Brain microvascular endothelial cell (primary cell): ENCODE results near the gene PALM.

ENCODE experiments used
- DNase-seq: peaks from one replicate; pipeline ENCODE4 v3.0.0-alpha.2; 2020
- H3K27ac ChIP-seq: fragments of 250-450 bp; sonication (Bioruptor Pico); 2 replicates; pipeline ENCODE4 v1.5.1; 2020; ENCODE audit warnings: mild to moderate bottlenecking, moderate library complexity
- H3K27me3 ChIP-seq: fragments of 250-450 bp; sonication (Bioruptor Pico); replicated peaks from 2 replicates; pipeline ENCODE4 v1.5.1; 2020; ENCODE audit warnings: mild to moderate bottlenecking
- H3K36me3 ChIP-seq: fragments of 250-450 bp; sonication (Bioruptor Pico); replicated peaks from 2 replicates; pipeline ENCODE4 v1.5.1; 2020; ENCODE audit warnings: mild to moderate bottlenecking
- H3K4me3 ChIP-seq: 2 replicates; pipeline ENCODE4 v1.5.1; 2011; ENCODE audit warnings: low read depth, mild to moderate bottlenecking, control low read depth, low read length, moderate library complexity
- CTCF ChIP-seq: IDR thresholded peaks from 2 replicates; pipeline ENCODE4 v1.5.1; 2011; ENCODE audit warnings: low read depth, mild to moderate bottlenecking, moderate library complexity, low read length, control low read depth, inconsistent platforms; ENCODE audit errors: missing control alignments
- in situ Hi-C: cut with HindIII; loops from 2 replicates; pipeline ENCODE4 v1.10.0; 2017; ENCODE audit warnings: low sequenced_read_pairs, low pct_ligation_motif_present

Gene PALM

GRCh38 chr19:763869-764268, 55.1 kb downstream of the PALM start:
- no peak overlapping the region for H3K27ac ChIP-seq
- no peak for DNase-seq
- TF ChIP-seq CTCF, result no peak
- in situ Hi-C loops, result no loop called here
- H3K36me3 ChIP-seq, result no peaks in the 10 kb centered on the region
- no peaks in the 10 kb centered on the region for H3K27me3 ChIP-seq
- no peak overlapping the region for H3K4me3 ChIP-seq

GRCh38 chr19:764301-764700, 55.6 kb downstream of the PALM start:
- H3K36me3 ChIP-seq, result no peaks in the 10 kb centered on the region
- DNase-seq, result no peak
- no peak for TF ChIP-seq CTCF
- H3K27me3 ChIP-seq, result no peaks in the 10 kb centered on the region
- no peak overlapping the region for H3K27ac ChIP-seq
- in situ Hi-C loops, result no loop called here
- no peak overlapping the region for H3K4me3 ChIP-seq

- no peak for DNase-seq
- in situ Hi-C loops, result no loop called here
- TF ChIP-seq CTCF, result no peak
Observed at GRCh38 chr19:765179-765738, 56.5 kb downstream of the PALM start.

GRCh38 chr19:768424-768823, 59.7 kb downstream of the PALM start:
- DNase-seq, result peak; percentile 77
- Histone ChIP-seq H3K27me3 (no peaks in the 10 kb centered on the region), H3K4me3 (no peak overlapping the region), H3K36me3 (no peaks in the 10 kb centered on the region), H3K27ac (peak overlapping the region; percentile 28)
- in situ Hi-C loops, result no loop called here
- no peak for TF ChIP-seq CTCF

More at GRCh38 chr19:765179-765738, 56.5 kb downstream of the PALM start:
- Histone ChIP-seq H3K4me3 (no peak overlapping the region), H3K27me3 (no peaks in the 10 kb centered on the region), H3K27ac (no peak overlapping the region), H3K36me3 (no peaks in the 10 kb centered on the region)

GRCh38 chr19:769616-770015, 60.9 kb downstream of the PALM start:
- Histone ChIP-seq H3K36me3 (no peaks in the 10 kb centered on the region), H3K27ac (no peak overlapping the region), H3K27me3 (no peaks in the 10 kb centered on the region), H3K4me3 (no peak overlapping the region)
- no peak for TF ChIP-seq CTCF
- in situ Hi-C loops, result no loop called here
- DNase-seq, result no peak

- Histone ChIP-seq H3K27me3 (no peaks in the 10 kb centered on the region), H3K36me3 (no peaks in the 10 kb centered on the region), H3K27ac (no peak overlapping the region), H3K4me3 (no peak overlapping the region)
- in situ Hi-C loops, result no loop called here
- TF ChIP-seq CTCF, result peak; percentile 76
- DNase-seq, result peak; percentile 22
Observed at GRCh38 chr19:771332-771785, 62.6 kb downstream of the PALM start.
